ENCODE measurements around the gene FBN2.
"Not testable (repeated sequence)": the region's sequence is repeated elsewhere in the genome, so short reads cannot be mapped to it uniquely, and the experiment has no call there.

Gene FBN2

GRCh38 chr5:128477944-128478343, 60.1 kb downstream of the FBN2 start:
- Mint-ChIP-seq H3K27me3 (ENCODE audit: low read depth) (no peaks in the 10 kb centered on the region), H3K36me3 (ENCODE audit: low read depth) (no peaks in the 10 kb centered on the region), H3K4me3 (no peak overlapping the region), H3K4me1 (ENCODE audit: low read depth) (no peaks in the 10 kb centered on the region), H3K9me3 (no peaks in the 10 kb centered on the region), H3K27ac (no peak overlapping the region)

GRCh38 chr5:128475693-128476092, 62.4 kb downstream of the FBN2 start:
- Mint-ChIP-seq H3K4me3 (no peak overlapping the region), H3K27me3 (ENCODE audit: low read depth) (no peaks in the 10 kb centered on the region), H3K9me3 (no peaks in the 10 kb centered on the region), H3K36me3 (ENCODE audit: low read depth) (no peaks in the 10 kb centered on the region), H3K4me1 (ENCODE audit: low read depth) (no peaks in the 10 kb centered on the region), H3K27ac (no peak overlapping the region)

- Mint-ChIP-seq H3K27ac (no peak overlapping the region), H3K9me3 (no peaks in the 10 kb centered on the region), H3K4me3 (no peak overlapping the region), H3K27me3 (ENCODE audit: low read depth) (no peaks in the 10 kb centered on the region), H3K36me3 (ENCODE audit: low read depth) (no peaks in the 10 kb centered on the region), H3K4me1 (ENCODE audit: low read depth) (no peaks in the 10 kb centered on the region)
Measured at GRCh38 chr5:128472919-128473318, 65.1 kb downstream of the FBN2 start.

GRCh38 chr5:128472036-128472435, 66.0 kb downstream of the FBN2 start:
- Mint-ChIP-seq H3K27me3 (ENCODE audit: low read depth) (no peaks in the 10 kb centered on the region), H3K9me3 (no peaks in the 10 kb centered on the region), H3K4me3 (no peak overlapping the region), H3K27ac (no peak overlapping the region), H3K36me3 (ENCODE audit: low read depth) (no peaks in the 10 kb centered on the region), H3K4me1 (ENCODE audit: low read depth) (no peaks in the 10 kb centered on the region)

- H3K27ac Mint-ChIP-seq: no peak overlapping the region
Measured at GRCh38 chr5:128470663-128471062, 67.4 kb downstream of the FBN2 start.

GRCh38 chr5:128469912-128470311, 68.1 kb downstream of the FBN2 start:
- no peak overlapping the region for H3K4me3 Mint-ChIP-seq
- H3K36me3 Mint-ChIP-seq (ENCODE audit: low read depth): no peaks in the 10 kb centered on the region
- H3K27ac Mint-ChIP-seq: no peak overlapping the region
- no peaks in the 10 kb centered on the region for H3K9me3 Mint-ChIP-seq
- no peaks in the 10 kb centered on the region for H3K27me3 Mint-ChIP-seq (ENCODE audit: low read depth)
- no peaks in the 10 kb centered on the region for H3K4me1 Mint-ChIP-seq (ENCODE audit: low read depth)

More at GRCh38 chr5:128470663-128471062, 67.4 kb downstream of the FBN2 start:
- Mint-ChIP-seq H3K9me3 (no peaks in the 10 kb centered on the region), H3K4me3 (no peak overlapping the region), H3K4me1 (ENCODE audit: low read depth) (no peaks in the 10 kb centered on the region), H3K36me3 (ENCODE audit: low read depth) (no peaks in the 10 kb centered on the region), H3K27me3 (ENCODE audit: low read depth) (no peaks in the 10 kb centered on the region)

GRCh38 chr5:128466980-128467379, 71.1 kb downstream of the FBN2 start:
- no peaks in the 10 kb centered on the region for H3K36me3 Mint-ChIP-seq (ENCODE audit: low read depth)
- H3K27me3 Mint-ChIP-seq (ENCODE audit: low read depth): no peaks in the 10 kb centered on the region
- no peaks in the 10 kb centered on the region for H3K4me1 Mint-ChIP-seq (ENCODE audit: low read depth)
- no peak overlapping the region for H3K27ac Mint-ChIP-seq
- no peak overlapping the region for H3K4me3 Mint-ChIP-seq
- H3K9me3 Mint-ChIP-seq: no peaks in the 10 kb centered on the region

GRCh38 chr5:128466554-128466953, 71.5 kb downstream of the FBN2 start:
- Mint-ChIP-seq H3K27me3 (ENCODE audit: low read depth) (no peaks in the 10 kb centered on the region), H3K36me3 (ENCODE audit: low read depth) (no peaks in the 10 kb centered on the region), H3K27ac (no peak overlapping the region), H3K9me3 (no peaks in the 10 kb centered on the region), H3K4me1 (ENCODE audit: low read depth) (no peaks in the 10 kb centered on the region), H3K4me3 (no peak overlapping the region)

GRCh38 chr5:128464596-128464995, 73.4 kb downstream of the FBN2 start:
- no peak overlapping the region for H3K4me3 Mint-ChIP-seq
- no peaks in the 10 kb centered on the region for H3K9me3 Mint-ChIP-seq
- no peaks in the 10 kb centered on the region for H3K4me1 Mint-ChIP-seq (ENCODE audit: low read depth)
- H3K27ac Mint-ChIP-seq: no peak overlapping the region
- no peaks in the 10 kb centered on the region for H3K27me3 Mint-ChIP-seq (ENCODE audit: low read depth)
- no peaks in the 10 kb centered on the region for H3K36me3 Mint-ChIP-seq (ENCODE audit: low read depth)

GRCh38 chr5:128462330-128462729, 75.7 kb downstream of the FBN2 start:
- no peak overlapping the region for H3K27ac Mint-ChIP-seq
- H3K4me1 Mint-ChIP-seq (ENCODE audit: low read depth): no peaks in the 10 kb centered on the region
- H3K9me3 Mint-ChIP-seq: peaks cover 2% of the 10 kb centered on the region
- H3K36me3 Mint-ChIP-seq (ENCODE audit: low read depth): no peaks in the 10 kb centered on the region
- no peaks in the 10 kb centered on the region for H3K27me3 Mint-ChIP-seq (ENCODE audit: low read depth)
- H3K4me3 Mint-ChIP-seq: no peak overlapping the region

GRCh38 chr5:128457147-128457915, 80.7 kb downstream of the FBN2 start:
- H3K4me1 Mint-ChIP-seq (ENCODE audit: low read depth); H3K27ac Mint-ChIP-seq; H3K4me3 Mint-ChIP-seq; H3K36me3 Mint-ChIP-seq (ENCODE audit: low read depth); H3K9me3 Mint-ChIP-seq; H3K27me3 Mint-ChIP-seq (ENCODE audit: low read depth): not testable (repeated sequence)

- Mint-ChIP-seq H3K36me3 (ENCODE audit: low read depth) (no peaks in the 10 kb centered on the region), H3K27me3 (ENCODE audit: low read depth) (no peaks in the 10 kb centered on the region), H3K4me1 (ENCODE audit: low read depth) (no peaks in the 10 kb centered on the region), H3K27ac (no peak overlapping the region), H3K9me3 (peaks cover 5% of the 10 kb centered on the region), H3K4me3 (no peak overlapping the region)
Measured at GRCh38 chr5:128455841-128456361, 82.1 kb downstream of the FBN2 start.

GRCh38 chr5:128453121-128453520, 84.9 kb downstream of the FBN2 start:
- H3K27ac Mint-ChIP-seq: no peak overlapping the region
- no peaks in the 10 kb centered on the region for H3K36me3 Mint-ChIP-seq (ENCODE audit: low read depth)
- H3K4me3 Mint-ChIP-seq: no peak overlapping the region
- H3K4me1 Mint-ChIP-seq (ENCODE audit: low read depth): no peaks in the 10 kb centered on the region
- H3K9me3 Mint-ChIP-seq: peaks cover 8% of the 10 kb centered on the region
- H3K27me3 Mint-ChIP-seq (ENCODE audit: low read depth): no peaks in the 10 kb centered on the region

- H3K27me3 Mint-ChIP-seq (ENCODE audit: low read depth); H3K4me1 Mint-ChIP-seq (ENCODE audit: low read depth); H3K27ac Mint-ChIP-seq; H3K4me3 Mint-ChIP-seq; H3K36me3 Mint-ChIP-seq (ENCODE audit: low read depth): not testable (repeated sequence)
- H3K9me3 Mint-ChIP-seq: peaks cover 21% of the 10 kb centered on the region
Measured at GRCh38 chr5:128447224-128447623, 90.8 kb downstream of the FBN2 start.

- no peaks in the 10 kb centered on the region for H3K4me1 Mint-ChIP-seq (ENCODE audit: low read depth)
- H3K9me3 Mint-ChIP-seq: peaks cover 2% of the 10 kb centered on the region
- no peaks in the 10 kb centered on the region for H3K36me3 Mint-ChIP-seq (ENCODE audit: low read depth)
- no peak overlapping the region for H3K27ac Mint-ChIP-seq
- no peak overlapping the region for H3K4me3 Mint-ChIP-seq
- H3K27me3 Mint-ChIP-seq (ENCODE audit: low read depth): no peaks in the 10 kb centered on the region
Measured at GRCh38 chr5:128441941-128442350, 96.1 kb downstream of the FBN2 start.

Data from T-helper 1 cell treated with Interleukin-12 subunit alpha and Interleukin-12 subunit beta and Interleukin-4 antibody, amounts not matched to agents 30 μg/mL and 1 μg/mL, for 36 hours (primary cell).